ENCODE data around the gene DST. TPM values are rescaled to one million over a fixed set of nuclear protein-coding genes. Genes with fewer than 3 reads are reported as not detected.

Gene DST
- total and polyA plus RNA-seq, 2 donors (not counting 1 experiment from before 2014, with no cell fraction given): 1.5 to 1.9 TPM

GRCh38 chr6:56516003-56516402, 126.7 kb downstream of the DST start:
- no peak overlapping the region for H3K4me2 ChIP-seq (replicated peaks; ENCODE audit: low read depth, low read length, poor library complexity, severe bottlenecking)
- ChIA-PET CTCF (no interaction called here), POLR2A (no interaction called here)
- H4K20me1 ChIP-seq (ENCODE audit: control insufficient read depth, insufficient read depth, low read length, poor library complexity, severe bottlenecking): no peaks in the 10 kb centered on the region
- WGBS (ENCODE audit: insufficient coverage): no CpG with 5 or more reads among the region's 1 CpG
- ATAC-seq (ENCODE audit: low read depth) (no peak), DNase-seq (no peak)
- H3K36me3 ChIP-seq (replicated peaks in 1 of 2; ENCODE audit: control extremely low read depth in 1 of 2, control insufficient read depth in 1 of 2, extremely low read depth in 1 of 2, insufficient read depth in 2 of 2, low read length in 1 of 2): no peaks in the 10 kb centered on the region
- H3K27ac ChIP-seq (ENCODE audit: low read length in 2 of 2): no peak overlapping the region
- H3K9me3 Mint-ChIP-seq (ENCODE audit: insufficient read depth): peaks cover 5% of the 10 kb centered on the region
- H3K4me1 Mint-ChIP-seq: no peaks in the 10 kb centered on the region
- no peaks in the 10 kb centered on the region for H3K4me1 ChIP-seq (ENCODE audit: control insufficient read depth in 2 of 2, insufficient read depth in 2 of 2, low read length in 2 of 2)
- intact Hi-C loops (cut with micrococcal nuclease): no loop called here
- no peak for TF ChIP-seq EZH2 (IDR thresholded peaks at IDR 0.05; ENCODE audit: borderline replicate concordance, insufficient read depth, low read depth, low read length, poor library complexity, severe bottlenecking)
- TF ChIP-seq, protein P1, sequence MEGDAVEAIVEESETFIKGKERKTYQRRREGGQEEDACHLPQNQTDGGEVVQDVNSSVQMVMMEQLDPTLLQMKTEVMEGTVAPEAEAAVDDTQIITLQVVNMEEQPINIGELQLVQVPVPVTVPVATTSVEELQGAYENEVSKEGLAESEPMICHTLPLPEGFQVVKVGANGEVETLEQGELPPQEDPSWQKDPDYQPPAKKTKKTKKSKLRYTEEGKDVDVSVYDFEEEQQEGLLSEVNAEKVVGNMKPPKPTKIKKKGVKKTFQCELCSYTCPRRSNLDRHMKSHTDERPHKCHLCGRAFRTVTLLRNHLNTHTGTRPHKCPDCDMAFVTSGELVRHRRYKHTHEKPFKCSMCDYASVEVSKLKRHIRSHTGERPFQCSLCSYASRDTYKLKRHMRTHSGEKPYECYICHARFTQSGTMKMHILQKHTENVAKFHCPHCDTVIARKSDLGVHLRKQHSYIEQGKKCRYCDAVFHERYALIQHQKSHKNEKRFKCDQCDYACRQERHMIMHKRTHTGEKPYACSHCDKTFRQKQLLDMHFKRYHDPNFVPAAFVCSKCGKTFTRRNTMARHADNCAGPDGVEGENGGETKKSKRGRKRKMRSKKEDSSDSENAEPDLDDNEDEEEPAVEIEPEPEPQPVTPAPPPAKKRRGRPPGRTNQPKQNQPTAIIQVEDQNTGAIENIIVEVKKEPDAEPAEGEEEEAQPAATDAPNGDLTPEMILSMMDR (IDR thresholded peaks at IDR 0.05): no peak
- H3K27me3 ChIP-seq (replicated peaks in 1 of 4; ENCODE audit: control extremely low read depth in 1 of 4, control insufficient read depth in 3 of 4, insufficient read depth in 4 of 4, low read length in 3 of 4): no peaks in the 10 kb centered on the region
- no peak overlapping the region for H3K4me3 ChIP-seq (ENCODE audit: control extremely low read depth in 1 of 5, extremely low read depth in 1 of 5, insufficient read depth in 1 of 5, low read depth in 2 of 5, low read length in 4 of 5)
- no peaks in the 10 kb centered on the region for H3K9me3 ChIP-seq (ENCODE audit: control extremely low read depth in 1 of 3, control insufficient read depth in 2 of 3, insufficient read depth in 1 of 3, low read length in 2 of 3)
- no peaks in the 10 kb centered on the region for H3K79me2 ChIP-seq (ENCODE audit: control insufficient read depth, insufficient read depth, low read length)
- no peaks in the 10 kb centered on the region for H3K27me3 Mint-ChIP-seq
- no peak overlapping the region for H3K9ac ChIP-seq (ENCODE audit: low read length)
- H3K27ac Mint-ChIP-seq: no peak overlapping the region
- H2AFZ ChIP-seq (ENCODE audit: insufficient read depth, low read depth, low read length, poor library complexity, severe bottlenecking): no peak overlapping the region
- no peak overlapping the region for H3K4me3 Mint-ChIP-seq

- ChIA-PET CTCF (no interaction called here), POLR2A (no interaction called here)
- Mint-ChIP-seq H3K4me1 (no peaks in the 10 kb centered on the region), H3K9me3 (ENCODE audit: insufficient read depth) (peaks cover 5% of the 10 kb centered on the region), H3K27me3 (no peaks in the 10 kb centered on the region), H3K27ac (no peak overlapping the region), H3K4me3 (no peak overlapping the region)
- Histone ChIP-seq H3K27ac (ENCODE audit: low read length in 2 of 2) (no peak overlapping the region), H4K20me1 (ENCODE audit: control insufficient read depth, insufficient read depth, low read length, poor library complexity, severe bottlenecking) (no peaks in the 10 kb centered on the region), H3K4me2 (replicated peaks; ENCODE audit: low read depth, low read length, poor library complexity, severe bottlenecking) (no peak overlapping the region), H2AFZ (ENCODE audit: insufficient read depth, low read depth, low read length, poor library complexity, severe bottlenecking) (no peak overlapping the region), H3K4me3 (ENCODE audit: control extremely low read depth in 1 of 5, extremely low read depth in 1 of 5, insufficient read depth in 1 of 5, low read depth in 2 of 5, low read length in 4 of 5) (no peak overlapping the region), H3K79me2 (ENCODE audit: control insufficient read depth, insufficient read depth, low read length) (no peaks in the 10 kb centered on the region), H3K9me3 (ENCODE audit: control extremely low read depth in 1 of 3, control insufficient read depth in 2 of 3, insufficient read depth in 1 of 3, low read length in 2 of 3) (no peaks in the 10 kb centered on the region), H3K9ac (ENCODE audit: low read length) (no peak overlapping the region), H3K4me1 (ENCODE audit: control insufficient read depth in 2 of 2, insufficient read depth in 2 of 2, low read length in 2 of 2) (no peaks in the 10 kb centered on the region), H3K36me3 (replicated peaks in 1 of 2; ENCODE audit: control extremely low read depth in 1 of 2, control insufficient read depth in 1 of 2, extremely low read depth in 1 of 2, insufficient read depth in 2 of 2, low read length in 1 of 2) (no peaks in the 10 kb centered on the region), H3K27me3 (replicated peaks in 1 of 4; ENCODE audit: control extremely low read depth in 1 of 4, control insufficient read depth in 3 of 4, insufficient read depth in 4 of 4, low read length in 3 of 4) (no peaks in the 10 kb centered on the region)
- DNase-seq: no peak
- TF ChIP-seq EZH2 (IDR thresholded peaks at IDR 0.05; ENCODE audit: borderline replicate concordance, insufficient read depth, low read depth, low read length, poor library complexity, severe bottlenecking): no peak
- TF ChIP-seq, protein P1 (IDR thresholded peaks at IDR 0.05): no peak
- WGBS (ENCODE audit: insufficient coverage): 44% methylated on average over 2 of the region's 7 CpGs
- ATAC-seq (ENCODE audit: low read depth): no peak
- intact Hi-C loops (cut with micrococcal nuclease): no loop called here
Measured at GRCh38 chr6:56515081-56515905, 127.4 kb downstream of the DST start.

Measured in B cell (primary cell).